HG03575 (cell line): ENCODE results near the gene SAP25.

ENCODE experiments used
- ATAC-seq: cut with Tn5 transposase; IDR thresholded peaks from one replicate; pipeline ENCODE4 v1.9.1; 2021; ENCODE audit not compliant: unreplicated experiment, insufficient number of reproducible peaks, low FRiP score; ENCODE audit errors: extremely low read depth

The SAP25 gene

GRCh38 chr7:100578246-100579183, 4.8 kb upstream of the SAP25 start:
- no peak for ATAC-seq

GRCh38 chr7:100577507-100577906, 3.8 kb upstream of the SAP25 start:
- no peak for ATAC-seq

- no peak for ATAC-seq
These were observed 3.4 kb upstream of the SAP25 start for GRCh38 chr7:100577103-100577502.

- no peak for ATAC-seq
These were observed 2.8 kb upstream of the SAP25 start for GRCh38 chr7:100576384-100576993.

GRCh38 chr7:100575746-100576383, 2.2 kb upstream of the SAP25 start:
- ATAC-seq: no peak

- ATAC-seq: no peak
These were observed 1.5 kb upstream of the SAP25 start for GRCh38 chr7:100575206-100575631.

GRCh38 chr7:100574362-100575205, 884 bp upstream of the SAP25 start:
- no peak for ATAC-seq

GRCh38 chr7:100572949-100573675, 588 bp downstream of the SAP25 start:
- ATAC-seq: no peak

GRCh38 chr7:100572281-100572948, 1.3 kb downstream of the SAP25 start:
- ATAC-seq: no peak

- ATAC-seq: no peak
These were observed 1.9 kb downstream of the SAP25 start for GRCh38 chr7:100571829-100572116.

GRCh38 chr7:100570954-100571828, 2.5 kb downstream of the SAP25 start:
- no peak for ATAC-seq

- no peak for ATAC-seq
These were observed 4.5 kb downstream of the SAP25 start for GRCh38 chr7:100568896-100569844.

GRCh38 chr7:100568176-100568895, 5.4 kb downstream of the SAP25 start:
- no peak for ATAC-seq

- ATAC-seq: no peak
These were observed 5.9 kb downstream of the SAP25 start for GRCh38 chr7:100567751-100568175.

- no peak for ATAC-seq
These were observed 6.5 kb downstream of the SAP25 start for GRCh38 chr7:100567031-100567730.
